CD14-positive monocyte (primary cell): Measurements from ENCODE around the gene EVX1. TPM values are rescaled to one million over a fixed set of nuclear protein-coding genes. Genes with fewer than 3 reads are reported as not detected.

Experiments
- DNase-seq, 3 donors: peaks; one replicate each; pipeline ENCODE4 v3.0.0-alpha.2; 2011 to 2022
- H2AFZ ChIP-seq: 2 replicates; pipeline ENCODE4 v1.6.0; 2012; ENCODE audit warnings: mild to moderate bottlenecking, low read depth, low read length, inconsistent platforms; ENCODE audit not compliant: insufficient read depth, poor library complexity, severe bottlenecking
- H3K27ac ChIP-seq, 2 donors: 1 replicate in 1 of 2; 2 replicates in 1 of 2; pipeline ENCODE4 v1.5.1; 2012 to 2013; ENCODE audit warnings: low read length in 2 of 2, control low read depth in 1 of 2, inconsistent platforms in 1 of 2, low read depth in 1 of 2, mild to moderate bottlenecking in 1 of 2
- H3K27me3 ChIP-seq, 2 donors: one replicate each; pipeline versions ENCODE4 v1.6.0 to v1.6.1; 2011 to 2013; ENCODE audit warnings: low read length in 2 of 2; ENCODE audit not compliant: control insufficient read depth in 2 of 2, insufficient read depth in 2 of 2
- H3K36me3 ChIP-seq, 2 donors: replicated peaks in 1 of 2; 1 replicate in 1 of 2; 2 replicates in 1 of 2; pipeline versions ENCODE4 v1.5.1 to v1.6.1; 2012 to 2013; ENCODE audit warnings: low read length in 2 of 2, control low read depth in 1 of 2, inconsistent platforms in 1 of 2, mild to moderate bottlenecking in 1 of 2; ENCODE audit not compliant: insufficient read depth in 2 of 2, control insufficient read depth in 1 of 2
- H3K4me1 ChIP-seq, 2 donors: 1 replicate in 1 of 2; 2 replicates in 1 of 2; pipeline versions ENCODE4 v1.5.1 to v1.6.1; 2012 to 2013; ENCODE audit warnings: low read length in 2 of 2, control low read depth in 1 of 2, inconsistent platforms in 1 of 2, mild to moderate bottlenecking in 1 of 2, moderate library complexity in 1 of 2; ENCODE audit not compliant: insufficient read depth in 2 of 2, control insufficient read depth in 1 of 2
- H3K4me2 ChIP-seq: replicated peaks from 2 replicates; pipeline ENCODE3; 2012; ENCODE audit warnings: low read length, moderate library complexity, mild to moderate bottlenecking; ENCODE audit not compliant: poor library complexity, severe bottlenecking; ENCODE audit errors: extremely low read depth
- H3K4me3 ChIP-seq, 3 experiments: fragments of 200-600 bp in 1 of 3; sonication (generic) in 1 of 3; replicated peaks in 1 of 3; 1 replicate in 2 of 3; 2 replicates in 1 of 3; pipeline ENCODE4 v1.5.1; 2011 to 2013; ENCODE audit warnings: low read length in 3 of 3, mild to moderate bottlenecking in 3 of 3, control low read depth in 2 of 3, low read depth in 2 of 3, inconsistent platforms in 1 of 3, moderate library complexity in 1 of 3
- H3K79me2 ChIP-seq: 2 replicates; pipeline ENCODE4 v1.6.0; 2012; ENCODE audit warnings: mild to moderate bottlenecking, control low read depth, inconsistent platforms, low read length, moderate library complexity; ENCODE audit not compliant: insufficient read depth
- H3K9ac ChIP-seq: 2 replicates; pipeline ENCODE4 v1.6.0; 2017; ENCODE audit warnings: low read length, mild to moderate bottlenecking; ENCODE audit not compliant: insufficient read depth, poor library complexity, severe bottlenecking
- H3K9me3 ChIP-seq, 2 donors: replicated peaks in 1 of 2; 1 replicate in 1 of 2; 2 replicates in 1 of 2; pipeline versions ENCODE4 v1.5.1 to v1.6.1; 2012 to 2013; ENCODE audit warnings: low read length in 2 of 2, control low read depth in 1 of 2; ENCODE audit not compliant: control insufficient read depth in 1 of 2, insufficient read depth in 1 of 2
- H4K20me1 ChIP-seq: 2 replicates; pipeline ENCODE4 v1.6.0; 2012; ENCODE audit warnings: mild to moderate bottlenecking, low read length, control low read depth, moderate library complexity; ENCODE audit not compliant: insufficient read depth
- H3K27ac Mint-ChIP-seq, 7 donors: one replicate each; pipeline ENCODE4 v1.8.0; 2020; ENCODE audit warnings: mild to moderate bottlenecking in 7 of 7, mixed read lengths in 7 of 7, moderate library complexity in 6 of 7, inconsistent platforms in 2 of 7
- H3K27me3 Mint-ChIP-seq, 3 donors: one replicate each; pipeline ENCODE4 v1.8.0; 2021 to 2022; ENCODE audit warnings: low read depth in 3 of 3, mild to moderate bottlenecking in 3 of 3, mixed read lengths in 3 of 3, moderate library complexity in 3 of 3, inconsistent platforms in 1 of 3
- H3K36me3 Mint-ChIP-seq, 2 donors: one replicate each; pipeline ENCODE4 v1.8.0; 2020; ENCODE audit warnings: mixed read lengths in 2 of 2, inconsistent platforms in 1 of 2, mild to moderate bottlenecking in 1 of 2
- H3K4me1 Mint-ChIP-seq: one replicate; pipeline ENCODE4 v1.8.0; 2020; ENCODE audit warnings: mild to moderate bottlenecking, mixed read lengths
- H3K4me3 Mint-ChIP-seq, 2 donors: one replicate each; pipeline ENCODE4 v1.8.0; 2020; ENCODE audit warnings: mild to moderate bottlenecking in 2 of 2, mixed read lengths in 2 of 2, moderate library complexity in 1 of 2
- H3K9me3 Mint-ChIP-seq, 7 donors: one replicate each; pipeline ENCODE4 v1.8.0; 2020 to 2022; ENCODE audit warnings: mixed read lengths in 7 of 7, mild to moderate bottlenecking in 6 of 7, moderate library complexity in 6 of 7, inconsistent platforms in 2 of 7
- WGBS: methylation state at CpG from one replicate; pipeline ENCODE4 v1.1.5; 2013; ENCODE audit warnings: missing lambda C conversion rate; ENCODE audit not compliant: insufficient coverage; 5-methylcytosine and 5-hydroxymethylcytosine counted together
- intact Hi-C, 2 donors: fragments of 100-400 bp; cut with micrococcal nuclease; formaldehyde crosslinking; loops; one replicate each; pipeline versions ENCODE4 v1.15.0 to v1.15.1; 2023
- polyA plus RNA-seq, 3 donors: library from polyadenylated mRNA; depleted of rRNA in 1 of 3; unstranded in 2 of 3; stranded (reverse) in 1 of 3; fragments of 300-500 nt in 2 of 3; fragments of >200 nt in 1 of 3; fragmentation: Illumina TruSeq in 2 of 3; gene quantifications; 1 replicate in 2 of 3; 2 replicates in 1 of 3; pipeline ENCODE4 v1.2.3, GENCODE V29; 2012 to 2021
- TF ChIP-seq, protein P1 (sequence below): fragments of 200-600 bp; IDR thresholded peaks from one replicate; pipeline ENCODE4 v1.8.0; 2022; ENCODE audit warnings: antibody characterized with exemption, mild to moderate bottlenecking

Gene EVX1
- polyA plus RNA-seq, 3 donors: not detected

DNA sequence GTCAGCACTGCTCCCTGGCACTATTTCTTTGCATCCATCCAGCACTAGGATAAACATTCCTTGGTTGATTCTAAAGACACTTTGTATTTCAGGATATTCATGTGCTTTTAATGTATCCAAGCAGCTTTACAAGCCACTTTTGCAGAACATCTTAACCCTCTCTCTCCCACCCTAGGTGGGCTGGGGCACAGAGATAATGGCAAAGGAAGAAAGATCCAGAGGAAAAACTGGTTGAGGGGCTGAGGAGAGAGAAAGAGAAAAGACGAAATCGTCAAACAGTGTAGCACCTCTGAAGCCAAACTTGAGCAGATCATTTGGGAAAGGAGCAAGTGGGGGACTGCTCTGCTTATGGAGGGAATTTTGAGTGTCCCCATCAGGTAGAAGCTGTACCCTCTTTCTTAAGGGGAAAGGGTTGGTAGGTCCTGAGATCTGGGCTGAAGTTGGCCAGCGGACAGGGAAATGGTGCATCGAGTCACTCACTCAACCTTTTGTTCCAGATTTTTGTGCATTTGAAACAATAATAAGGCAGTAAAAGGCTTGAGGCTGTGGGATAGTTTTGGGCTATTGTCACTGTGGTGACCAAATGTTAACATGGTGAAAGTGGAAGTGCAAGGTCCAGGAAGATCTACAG is 38.5 kb upstream of the EVX1 start:
- Mint-ChIP-seq H3K36me3 (peaks cover 8 to 20% of the 10 kb centered on the region in 2 donors), H3K4me1 (peaks cover 50% of the 10 kb centered on the region), H3K9me3 (peaks cover 0 to 42% (median 25%) of the 10 kb centered on the region in 7 donors), H3K4me3 (peak overlapping the region in 1 of 2 donors; percentile 89), H3K27me3 (peaks cover 92 to 96% (median 94%) of the 10 kb centered on the region in 3 donors), H3K27ac (no peak overlapping the region)
- WGBS: 25% methylated on average over 4 of the region's 4 CpGs
- Histone ChIP-seq H2AFZ (no peak overlapping the region), H4K20me1 (no peaks in the 10 kb centered on the region), H3K9ac (no peak overlapping the region), H3K4me2 (no peak overlapping the region), H3K36me3 (no peaks in the 10 kb centered on the region), H3K4me3 (no peak overlapping the region), H3K27ac (no peak overlapping the region), H3K27me3 (peaks cover 88 to 94% of the 10 kb centered on the region in 2 donors), H3K79me2 (no peaks in the 10 kb centered on the region), H3K4me1 (peaks cover 37 to 43% of the 10 kb centered on the region in 2 donors), H3K9me3 (peaks cover 0 to 34% of the 10 kb centered on the region in 2 donors)
- TF ChIP-seq, protein P1, sequence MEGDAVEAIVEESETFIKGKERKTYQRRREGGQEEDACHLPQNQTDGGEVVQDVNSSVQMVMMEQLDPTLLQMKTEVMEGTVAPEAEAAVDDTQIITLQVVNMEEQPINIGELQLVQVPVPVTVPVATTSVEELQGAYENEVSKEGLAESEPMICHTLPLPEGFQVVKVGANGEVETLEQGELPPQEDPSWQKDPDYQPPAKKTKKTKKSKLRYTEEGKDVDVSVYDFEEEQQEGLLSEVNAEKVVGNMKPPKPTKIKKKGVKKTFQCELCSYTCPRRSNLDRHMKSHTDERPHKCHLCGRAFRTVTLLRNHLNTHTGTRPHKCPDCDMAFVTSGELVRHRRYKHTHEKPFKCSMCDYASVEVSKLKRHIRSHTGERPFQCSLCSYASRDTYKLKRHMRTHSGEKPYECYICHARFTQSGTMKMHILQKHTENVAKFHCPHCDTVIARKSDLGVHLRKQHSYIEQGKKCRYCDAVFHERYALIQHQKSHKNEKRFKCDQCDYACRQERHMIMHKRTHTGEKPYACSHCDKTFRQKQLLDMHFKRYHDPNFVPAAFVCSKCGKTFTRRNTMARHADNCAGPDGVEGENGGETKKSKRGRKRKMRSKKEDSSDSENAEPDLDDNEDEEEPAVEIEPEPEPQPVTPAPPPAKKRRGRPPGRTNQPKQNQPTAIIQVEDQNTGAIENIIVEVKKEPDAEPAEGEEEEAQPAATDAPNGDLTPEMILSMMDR: no peak
- DNase-seq: no peak
- intact Hi-C loops: loop anchor here (5.0 to 10.0 kb wide), 3 partner anchors 37 to 891 kb away; partner anchors contain the start of genes EVX1 (in 1 of the 2) and HOXA9 (in 1 of the 2)

- WGBS: 5% methylated on average over 41 of the region's 41 CpGs
- H3K4me3 ChIP-seq: peak overlapping the region in 1 of 3 experiments; percentile 13
- Mint-ChIP-seq H3K4me3 (peak overlapping the region; percentile 37 to 89), H3K27ac (no peak overlapping the region), H3K27me3 (peaks cover 97 to 99% (median 98%) of the 10 kb centered on the region in 3 donors), H3K9me3 (peaks cover 0 to 41% (median 23%) of the 10 kb centered on the region in 7 donors), H3K36me3 (peaks cover 7 to 20% of the 10 kb centered on the region in 2 donors), H3K4me1 (peaks cover 47% of the 10 kb centered on the region)
- peak overlapping the region; percentile 35 for H3K4me2 ChIP-seq
- H3K9me3 ChIP-seq: peaks cover 0 to 33% of the 10 kb centered on the region in 2 donors
- DNase-seq: peak in 1 of 3 donors; percentile 19
- H3K79me2 ChIP-seq: no peaks in the 10 kb centered on the region
- intact Hi-C loops: loop anchor here (5.0 to 10.0 kb wide), 4 partner anchors 37 to 890 kb away; partner anchors contain the start of genes EVX1 (in 1 of the 2) and HOXA9 (in 1 of the 2)
- H3K4me1 ChIP-seq: peaks cover 34 to 37% of the 10 kb centered on the region in 2 donors
- TF ChIP-seq, protein P1: no peak
- no peaks in the 10 kb centered on the region for H3K36me3 ChIP-seq
- H4K20me1 ChIP-seq: no peaks in the 10 kb centered on the region
- no peak overlapping the region for H3K27ac ChIP-seq
- no peak overlapping the region for H3K9ac ChIP-seq
- peaks cover 93 to 99% of the 10 kb centered on the region in 2 donors for H3K27me3 ChIP-seq
- H2AFZ ChIP-seq: no peak overlapping the region
These were observed 37.7 kb upstream of the EVX1 start for GRCh38 chr7:27204851-27205322.
